Mesenchymal stem cell (in vitro differentiated cells and primary cell): ENCODE results near the gene TSPEAR.

Experiments used
- DNase-seq: peaks from one replicate; pipeline ENCODE4 v3.0.0-alpha.2; 2013
- H2AFZ ChIP-seq: one replicate; pipeline ENCODE4 v1.6.1; 2013; ENCODE audit warnings: low read depth, mild to moderate bottlenecking, control low read depth, inconsistent platforms, low read length, moderate library complexity
- H2AK5ac ChIP-seq: 2 replicates; pipeline ENCODE4 v1.6.1; 2013; ENCODE audit warnings: low read length, moderate library complexity, mild to moderate bottlenecking, inconsistent platforms; ENCODE audit not compliant: severe bottlenecking
- H2BK120ac ChIP-seq: one replicate; pipeline ENCODE4 v1.6.1; 2013; ENCODE audit warnings: low read depth, mild to moderate bottlenecking, inconsistent platforms, low read length, moderate library complexity
- H2BK12ac ChIP-seq, 2 experiments: one replicate each; pipeline ENCODE4 v1.6.1; 2013; ENCODE audit warnings: inconsistent platforms in 2 of 2, low read length in 2 of 2, mild to moderate bottlenecking in 2 of 2, moderate library complexity in 2 of 2, control low read depth in 1 of 2
- H2BK15ac ChIP-seq: one replicate; pipeline ENCODE4 v1.6.1; 2013; ENCODE audit warnings: mild to moderate bottlenecking, low read depth, inconsistent platforms; ENCODE audit not compliant: poor library complexity, severe bottlenecking
- H2BK5ac ChIP-seq: 2 replicates; pipeline ENCODE4 v1.6.1; 2013; ENCODE audit warnings: low read depth, mild to moderate bottlenecking, low read length, control low read depth, inconsistent platforms; ENCODE audit not compliant: poor library complexity, severe bottlenecking
- H3K14ac ChIP-seq, 2 experiments: one replicate each; pipeline ENCODE4 v1.6.1; 2013; ENCODE audit warnings: inconsistent platforms in 2 of 2, low read length in 2 of 2, control low read depth in 1 of 2, mild to moderate bottlenecking in 1 of 2, moderate library complexity in 1 of 2
- H3K18ac ChIP-seq, 2 experiments: one replicate each; pipeline ENCODE4 v1.6.1; 2013; ENCODE audit warnings: inconsistent platforms in 2 of 2, low read length in 2 of 2, control low read depth in 1 of 2, low read depth in 1 of 2, mild to moderate bottlenecking in 1 of 2
- H3K23ac ChIP-seq, 2 experiments: one replicate each; pipeline ENCODE4 v1.6.1; 2013; ENCODE audit warnings: inconsistent platforms in 2 of 2, low read length in 2 of 2, mild to moderate bottlenecking in 2 of 2, moderate library complexity in 2 of 2, control low read depth in 1 of 2
- H3K27ac ChIP-seq: 2 replicates; pipeline ENCODE4 v1.5.1; 2013; ENCODE audit warnings: mild to moderate bottlenecking, moderate library complexity, low read length, control low read depth, inconsistent platforms; ENCODE audit not compliant: poor library complexity, severe bottlenecking
- H3K27me3 ChIP-seq, 2 experiments: 2 replicates each; pipeline versions ENCODE4 v1.6.1 to v1.7.0; 2013; ENCODE audit warnings: low read length in 2 of 2, mild to moderate bottlenecking in 2 of 2, moderate library complexity in 2 of 2, control low read depth in 1 of 2, inconsistent platforms in 1 of 2; ENCODE audit not compliant: control insufficient read depth in 1 of 2, insufficient read depth in 1 of 2
- H3K36me3 ChIP-seq, 2 experiments: 2 replicates each; pipeline versions ENCODE4 v1.6.1 to v1.7.0; 2013; ENCODE audit warnings: low read length in 2 of 2, control low read depth in 1 of 2, inconsistent platforms in 1 of 2, low read depth in 1 of 2, mild to moderate bottlenecking in 1 of 2; ENCODE audit not compliant: insufficient read depth in 2 of 2, control insufficient read depth in 1 of 2
- H3K4ac ChIP-seq, 2 experiments: one replicate each; pipeline ENCODE4 v1.6.1; 2013; ENCODE audit warnings: inconsistent platforms in 2 of 2, low read length in 2 of 2, mild to moderate bottlenecking in 2 of 2, moderate library complexity in 2 of 2, control low read depth in 1 of 2, low read depth in 1 of 2
- H3K4me1 ChIP-seq: 2 replicates; pipeline ENCODE4 v1.6.1; 2013; ENCODE audit warnings: low read depth, low read length, control low read depth; ENCODE audit not compliant: control insufficient read depth, insufficient read depth
- H3K4me2 ChIP-seq: 2 replicates; pipeline ENCODE4 v1.6.1; 2013; ENCODE audit warnings: low read length, mild to moderate bottlenecking, inconsistent platforms; ENCODE audit not compliant: poor library complexity, severe bottlenecking
- H3K4me3 ChIP-seq, 2 experiments: 2 replicates each; pipeline versions ENCODE4 v1.5.1 to v1.7.0; 2013; ENCODE audit warnings: low read length in 2 of 2, mild to moderate bottlenecking in 2 of 2, control low read depth in 1 of 2, low read depth in 1 of 2; ENCODE audit not compliant: insufficient read depth in 1 of 2
- H3K79me1 ChIP-seq: replicated peaks from 2 replicates; pipeline ENCODE4 v1.6.1; 2013; ENCODE audit warnings: mild to moderate bottlenecking, control low read depth, low read length, inconsistent platforms; ENCODE audit not compliant: poor library complexity, severe bottlenecking
- H3K9ac ChIP-seq: 2 replicates; pipeline ENCODE4 v1.7.0; 2013; ENCODE audit warnings: mild to moderate bottlenecking, low read length, moderate library complexity
- H3K9me3 ChIP-seq: 2 replicates; pipeline ENCODE4 v1.7.0; 2013; ENCODE audit warnings: mild to moderate bottlenecking, low read length; ENCODE audit not compliant: control insufficient read depth
- H4K8ac ChIP-seq: one replicate; pipeline ENCODE4 v1.6.1; 2013; ENCODE audit warnings: inconsistent platforms, mild to moderate bottlenecking, low read length, moderate library complexity
- H4K91ac ChIP-seq: one replicate; pipeline ENCODE4 v1.6.1; 2013; ENCODE audit warnings: mild to moderate bottlenecking, low read length, inconsistent platforms
- WGBS: methylation state at CpG from one replicate; pipeline ENCODE4 v1.1.7; 2013; ENCODE audit warnings: mixed read lengths; 5-methylcytosine and 5-hydroxymethylcytosine counted together

The TSPEAR gene

DNA sequence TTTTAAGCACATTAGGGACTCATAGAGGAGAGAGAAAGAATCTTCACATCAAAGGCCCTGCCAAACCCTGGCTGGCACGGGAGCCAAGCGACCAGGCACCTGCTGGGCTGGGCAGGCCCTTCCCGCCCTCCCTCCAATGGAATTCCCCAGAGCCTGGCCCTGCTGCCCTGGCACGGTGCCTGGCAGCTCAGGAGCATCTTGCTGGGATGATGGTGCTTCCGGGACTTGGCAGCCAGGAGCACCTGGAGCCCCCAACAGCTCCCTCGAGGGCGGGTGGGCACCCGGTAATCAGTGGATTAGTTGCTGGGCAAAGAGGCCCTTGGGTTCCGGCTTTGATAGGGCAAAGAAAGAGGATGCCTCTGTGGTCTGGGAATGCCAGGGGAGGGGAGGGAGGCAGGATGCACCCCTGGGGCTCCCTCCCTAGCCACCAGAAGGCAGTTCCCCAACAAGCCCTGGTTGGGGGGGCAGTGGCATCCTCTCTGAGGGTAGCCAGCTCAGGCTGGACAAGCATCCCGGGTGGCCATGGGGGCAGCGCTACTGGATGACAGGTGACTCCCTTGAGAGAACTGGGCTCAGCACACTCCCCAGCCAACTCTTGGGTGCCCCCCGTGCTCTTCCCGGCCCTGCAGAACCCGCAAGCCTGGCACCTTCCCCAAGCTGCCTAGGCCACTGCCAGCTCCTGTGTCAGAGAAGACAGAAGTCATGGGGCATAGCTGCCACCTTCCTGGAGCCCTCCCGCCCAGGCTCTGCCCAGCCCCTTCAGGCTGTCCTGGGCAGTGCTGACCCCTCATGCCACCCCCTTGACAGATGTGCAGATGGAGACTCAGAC is 197.8 kb downstream of the TSPEAR start:
- H3K27ac ChIP-seq, result no peak overlapping the region
- H3K27me3 ChIP-seq, result peaks cover 9 to 30% of the 10 kb centered on the region in 2 experiments
- H3K79me1 ChIP-seq, result no peaks in the 10 kb centered on the region
- H2BK15ac ChIP-seq, result no peak overlapping the region
- H3K9ac ChIP-seq, result no peak overlapping the region
- H2BK120ac ChIP-seq, result no peak overlapping the region
- WGBS, result 90% methylated on average over 15 of the region's 15 CpGs
- no peak overlapping the region for H4K8ac ChIP-seq
- no peak overlapping the region for H2BK5ac ChIP-seq
- H3K4ac ChIP-seq, result no peak overlapping the region
- H3K23ac ChIP-seq, result no peak overlapping the region
- H3K4me2 ChIP-seq, result no peak overlapping the region
- no peak overlapping the region for H3K4me3 ChIP-seq
- H2AFZ ChIP-seq, result no peak overlapping the region
- no peak for DNase-seq
- no peak overlapping the region for H4K91ac ChIP-seq
- peaks cover 3% of the 10 kb centered on the region for H3K9me3 ChIP-seq
- no peaks in the 10 kb centered on the region for H3K36me3 ChIP-seq
- no peak overlapping the region for H2AK5ac ChIP-seq
- peaks cover 9% of the 10 kb centered on the region for H3K4me1 ChIP-seq
- no peak overlapping the region for H3K18ac ChIP-seq
- no peak overlapping the region for H2BK12ac ChIP-seq
- no peak overlapping the region for H3K14ac ChIP-seq

GRCh38 chr21:44512496-44513388 is 198.6 kb downstream of the TSPEAR start:
- 87% methylated on average over 20 of the region's 21 CpGs for WGBS
- Histone ChIP-seq H2AK5ac (no peak overlapping the region), H4K91ac (no peak overlapping the region), H3K9ac (no peak overlapping the region), H2BK15ac (no peak overlapping the region), H3K4ac (no peak overlapping the region), H3K14ac (no peak overlapping the region), H3K79me1 (no peaks in the 10 kb centered on the region), H3K27ac (no peak overlapping the region), H3K27me3 (peaks cover 16 to 39% of the 10 kb centered on the region in 2 experiments), H2BK5ac (no peak overlapping the region), H3K4me3 (no peak overlapping the region), H2AFZ (no peak overlapping the region), H3K4me2 (no peak overlapping the region), H3K18ac (no peak overlapping the region), H3K4me1 (peaks cover 9% of the 10 kb centered on the region), H3K23ac (no peak overlapping the region), H2BK12ac (no peak overlapping the region), H3K9me3 (peaks cover 3% of the 10 kb centered on the region), H4K8ac (no peak overlapping the region), H2BK120ac (no peak overlapping the region), H3K36me3 (no peaks in the 10 kb centered on the region)
- DNase-seq, result no peak

DNA sequence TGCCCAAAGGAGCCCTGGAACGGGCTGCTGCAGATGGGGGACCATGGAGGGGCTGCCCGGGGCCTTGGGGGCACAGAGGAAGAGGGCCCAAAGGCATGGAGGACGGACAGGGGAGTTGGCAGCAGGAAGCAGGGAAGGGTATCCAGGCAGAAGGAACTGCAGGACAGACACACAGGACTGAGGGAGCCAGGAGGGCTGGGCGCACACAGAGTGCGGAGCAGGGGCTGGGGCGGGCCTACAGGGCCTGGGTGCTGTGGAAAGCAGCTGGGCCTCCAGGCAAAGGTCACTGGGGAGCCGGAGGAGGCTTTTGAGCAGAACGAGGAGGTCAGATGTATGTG is 199.5 kb downstream of the TSPEAR start:
- H3K27me3 ChIP-seq, result peaks cover 18 to 47% of the 10 kb centered on the region in 2 experiments
- H3K27ac ChIP-seq, result no peak overlapping the region
- peaks cover 9% of the 10 kb centered on the region for H3K4me1 ChIP-seq
- no peaks in the 10 kb centered on the region for H3K36me3 ChIP-seq
- no peak overlapping the region for H2BK12ac ChIP-seq
- H2BK15ac ChIP-seq, result no peak overlapping the region
- H2BK5ac ChIP-seq, result no peak overlapping the region
- no peaks in the 10 kb centered on the region for H3K9me3 ChIP-seq
- no peak overlapping the region for H3K4ac ChIP-seq
- DNase-seq, result no peak
- no peak overlapping the region for H3K9ac ChIP-seq
- H4K8ac ChIP-seq, result no peak overlapping the region
- 75% methylated on average over 8 of the region's 8 CpGs for WGBS
- H3K14ac ChIP-seq, result no peak overlapping the region
- H3K4me3 ChIP-seq, result no peak overlapping the region
- H3K79me1 ChIP-seq, result no peaks in the 10 kb centered on the region
- H2BK120ac ChIP-seq, result no peak overlapping the region
- H2AK5ac ChIP-seq, result no peak overlapping the region
- no peak overlapping the region for H3K18ac ChIP-seq
- no peak overlapping the region for H4K91ac ChIP-seq
- no peak overlapping the region for H2AFZ ChIP-seq
- no peak overlapping the region for H3K4me2 ChIP-seq
- H3K23ac ChIP-seq, result no peak overlapping the region

- Histone ChIP-seq H3K23ac (no peak overlapping the region), H4K91ac (no peak overlapping the region), H2BK120ac (no peak overlapping the region), H2BK5ac (no peak overlapping the region), H3K4me2 (no peak overlapping the region), H3K4ac (no peak overlapping the region), H3K9ac (no peak overlapping the region), H3K4me3 (no peak overlapping the region), H3K9me3 (no peaks in the 10 kb centered on the region), H3K27ac (no peak overlapping the region), H4K8ac (no peak overlapping the region), H3K27me3 (peaks cover 23 to 52% of the 10 kb centered on the region in 2 experiments), H3K14ac (no peak overlapping the region), H3K36me3 (no peaks in the 10 kb centered on the region), H2AFZ (no peak overlapping the region), H3K18ac (no peak overlapping the region), H3K79me1 (no peaks in the 10 kb centered on the region), H2BK15ac (no peak overlapping the region), H3K4me1 (peaks cover 9% of the 10 kb centered on the region), H2BK12ac (no peak overlapping the region), H2AK5ac (no peak overlapping the region)
- WGBS, result 91% methylated on average over 11 of the region's 11 CpGs
- DNase-seq, result no peak
Measured at GRCh38 chr21:44511219-44511937, 200.0 kb downstream of the TSPEAR start.
